BJ (cell line): ENCODE results near the gene SAMD11. TPM values are rescaled to one million over a fixed set of nuclear protein-coding genes. Genes with fewer than 3 reads are reported as not detected.

Experiments used
- CTCF ChIA-PET: fragments of 350-600 bp; formaldehyde crosslinking; extraction: SDS; loops from one replicate; lab custom pipeline; 2021; ENCODE audit warnings: antibody characterized with exemption, inconsistent platforms; lab: Yijun Ruan, JAX
- POLR2A ChIA-PET: fragments of 300-600 bp; sonication (Branson Sonifier 250); formaldehyde crosslinking; extraction: SDS; loops from one replicate; lab custom pipeline; 2021; ENCODE audit warnings: antibody characterized with exemption; lab: Charles Lee
- DNase-seq: peaks from one replicate; pipeline ENCODE4 v3.0.0-alpha.2; 2011; ENCODE audit warnings: low read depth
- H3K27me3 ChIP-seq: 2 replicates; pipeline ENCODE4 v1.6.0; 2011; ENCODE audit warnings: low read length; ENCODE audit not compliant: control insufficient read depth, insufficient read depth
- H3K36me3 ChIP-seq: 2 replicates; pipeline ENCODE4 v1.5.1; 2011; ENCODE audit warnings: low read length; ENCODE audit not compliant: control insufficient read depth, insufficient read depth
- H3K4me3 ChIP-seq: 2 replicates; pipeline ENCODE4 v1.5.1; 2011; ENCODE audit warnings: low read depth, mild to moderate bottlenecking, control low read depth, low read length
- CTCF ChIP-seq: IDR thresholded peaks from 2 replicates; pipeline ENCODE4 v1.5.1; 2011; ENCODE audit warnings: low read depth, mild to moderate bottlenecking, control low read depth, inconsistent platforms, low read length, moderate library complexity; ENCODE audit not compliant: insufficient read depth
- polyA plus RNA-seq: library from polyadenylated mRNA; depleted of rRNA; stranded (reverse); fragments of >200 nt; gene quantifications from 2 replicates; pipeline ENCODE4 v1.2.3, GENCODE V29; 2011

Gene SAMD11
- polyA plus RNA-seq, 1 experiment, result 10.0 TPM

GRCh38 chr1:973459-974292 lies 50.0 kb downstream of the SAMD11 start:
- ChIA-PET POLR2A (no interaction called here), CTCF (interaction anchor here (0.8 to 3.2 kb wide), 2 partner anchors 70 to 90 kb away, joined by 4 to 14 read pairs; no protein-coding TSS in a partner anchor)
- H3K4me3 ChIP-seq, result no peak overlapping the region
- TF ChIP-seq CTCF, result no peak
- no peak for DNase-seq
- no peaks in the 10 kb centered on the region for H3K27me3 ChIP-seq
- H3K36me3 ChIP-seq, result no peaks in the 10 kb centered on the region

GRCh38 chr1:974293-974640 lies 50.5 kb downstream of the SAMD11 start:
- Histone ChIP-seq H3K27me3 (no peaks in the 10 kb centered on the region), H3K36me3 (no peaks in the 10 kb centered on the region), H3K4me3 (no peak overlapping the region)
- no peak for DNase-seq
- POLR2A ChIA-PET, result no interaction called here
- CTCF ChIA-PET, result interaction anchor here (0.6 to 3.2 kb wide), 3 partner anchors 37 to 89 kb away, joined by 3 to 14 read pairs (median 4); no protein-coding TSS in a partner anchor
- no peak for TF ChIP-seq CTCF

GRCh38 chr1:974687-975328 lies 51.1 kb downstream of the SAMD11 start:
- no peaks in the 10 kb centered on the region for H3K36me3 ChIP-seq
- H3K27me3 ChIP-seq, result no peaks in the 10 kb centered on the region
- no peak for TF ChIP-seq CTCF
- no peak for DNase-seq
- ChIA-PET CTCF (interaction anchor here (0.6 to 3.2 kb wide), 6 partner anchors 9 to 105 kb away, joined by 3 to 14 read pairs (median 6); partner anchors contain the start of gene PLEKHN1), POLR2A (no interaction called here)
- no peak overlapping the region for H3K4me3 ChIP-seq

- H3K27me3 ChIP-seq, result no peaks in the 10 kb centered on the region
- DNase-seq, result no peak
- TF ChIP-seq CTCF, result no peak
- ChIA-PET CTCF (interaction anchor here (0.5 to 3.2 kb wide), 15 partner anchors 9 to 332 kb away, joined by 3 to 14 read pairs (median 4); partner anchors contain the start of genes HES4 and PLEKHN1), POLR2A (no interaction called here)
- H3K4me3 ChIP-seq, result no peak overlapping the region
- no peaks in the 10 kb centered on the region for H3K36me3 ChIP-seq
These were observed 51.6 kb downstream of the SAMD11 start for GRCh38 chr1:975365-975764.
